ENCODE measurements around the gene NEK6. TPM values are rescaled to one million over a fixed set of nuclear protein-coding genes. Genes with fewer than 3 reads are reported as not detected.
"Not testable (repeated sequence)": the region's sequence is repeated elsewhere in the genome, so short reads cannot be mapped to it uniquely, and the experiment has no call there.

NEK6 gene
- total RNA-seq, 1 donor from 2014 or later = 18.7 TPM

- DNase-seq = no peak
Measured at GRCh38 chr9:124231095-124231737, 26.5 kb upstream of the NEK6 start.

GRCh38 chr9:124238546-124239140 is 19.1 kb upstream of the NEK6 start:
- DNase-seq = no peak

- DNase-seq = no peak
Measured at GRCh38 chr9:124239249-124240073, 18.3 kb upstream of the NEK6 start.

GRCh38 chr9:124242331-124243194 is 15.2 kb upstream of the NEK6 start:
- DNase-seq = peak; percentile 66

- not testable (repeated sequence) for DNase-seq
Measured at GRCh38 chr9:124247393-124247792, 10.4 kb upstream of the NEK6 start.

GRCh38 chr9:124248066-124248465 is 9.7 kb upstream of the NEK6 start:
- no peak for DNase-seq

- no peak for DNase-seq
Measured at GRCh38 chr9:124248960-124249359, 8.8 kb upstream of the NEK6 start.

GRCh38 chr9:124251204-124251603 is 6.5 kb upstream of the NEK6 start:
- DNase-seq = no peak

- DNase-seq = peak; percentile 67
Measured at GRCh38 chr9:124251605-124252378, 6.0 kb upstream of the NEK6 start.

- not testable (repeated sequence) for DNase-seq
Measured at GRCh38 chr9:124252878-124253277, 4.9 kb upstream of the NEK6 start.

GRCh38 chr9:124254261-124254682 is 3.5 kb upstream of the NEK6 start:
- DNase-seq = no peak

- no peak for DNase-seq
Measured at GRCh38 chr9:124255222-124255621, 2.5 kb upstream of the NEK6 start.

GRCh38 chr9:124256517-124257069 is 1.2 kb upstream of the NEK6 start:
- DNase-seq = peak; percentile 77

- no peak for DNase-seq
Measured at GRCh38 chr9:124257070-124257843, 492 bp upstream of the NEK6 start.

GRCh38 chr9:124258607-124259157 is 933 bp downstream of the NEK6 start:
- peak; percentile 43 for DNase-seq

GRCh38 chr9:124259158-124259808 is 1.5 kb downstream of the NEK6 start:
- peak; percentile 72 for DNase-seq

GRCh38 chr9:124260769-124261603 is 3.2 kb downstream of the NEK6 start:
- DNase-seq = peak; percentile 73

GRCh38 chr9:124261736-124262648 is 4.2 kb downstream of the NEK6 start:
- no peak for DNase-seq
